Globus pallidus (tissue), 1 donor: ENCODE data around the gene SH3RF3.

Experiments
- DNase-seq: peaks from one replicate; pipeline ENCODE4 v3.0.0-alpha.2; 2015; ENCODE audit warnings: low spot score

Gene SH3RF3

DNA sequence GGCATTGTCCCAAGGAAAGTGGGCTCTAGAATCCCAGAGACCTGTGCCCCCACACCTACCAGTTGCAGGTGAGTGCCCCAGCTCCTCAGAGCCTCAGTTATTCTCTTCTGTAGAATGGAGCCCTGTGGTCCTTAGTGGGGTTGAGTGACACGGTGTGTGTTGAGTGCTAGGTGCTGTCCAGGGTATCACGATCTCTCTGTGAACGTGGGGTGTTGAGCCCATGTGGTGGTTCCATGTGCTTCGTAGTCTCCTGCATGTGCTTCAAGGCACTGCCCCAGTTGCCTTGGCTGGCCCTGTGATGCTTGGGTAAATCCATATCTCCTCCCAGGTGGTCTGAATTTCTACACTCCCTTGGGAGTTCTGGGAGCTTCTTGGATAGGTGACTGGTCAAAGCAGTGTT lies 54.9 kb downstream of the SH3RF3 start:
- DNase-seq: no peak

DNA sequence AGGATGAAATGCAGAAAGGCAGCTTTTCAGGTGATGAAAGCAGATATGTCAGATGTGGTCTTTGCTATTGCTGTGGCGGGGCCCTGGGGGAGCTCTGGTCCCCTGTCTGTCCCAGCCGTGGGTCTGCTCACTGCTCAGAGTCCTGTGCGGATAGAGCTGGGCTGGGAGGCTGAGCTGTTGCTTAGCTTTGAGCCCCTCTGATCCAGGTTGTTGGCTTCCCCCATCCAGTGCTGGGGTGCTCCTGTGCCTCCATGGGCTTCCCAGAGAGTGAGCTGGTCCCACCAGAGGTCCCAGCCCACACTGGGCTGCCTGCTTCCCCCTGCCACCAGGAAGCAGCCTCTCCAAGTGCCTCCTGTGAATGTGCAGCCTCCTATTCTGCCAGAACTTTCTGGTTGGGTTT lies 55.4 kb downstream of the SH3RF3 start:
- DNase-seq: no peak

DNA sequence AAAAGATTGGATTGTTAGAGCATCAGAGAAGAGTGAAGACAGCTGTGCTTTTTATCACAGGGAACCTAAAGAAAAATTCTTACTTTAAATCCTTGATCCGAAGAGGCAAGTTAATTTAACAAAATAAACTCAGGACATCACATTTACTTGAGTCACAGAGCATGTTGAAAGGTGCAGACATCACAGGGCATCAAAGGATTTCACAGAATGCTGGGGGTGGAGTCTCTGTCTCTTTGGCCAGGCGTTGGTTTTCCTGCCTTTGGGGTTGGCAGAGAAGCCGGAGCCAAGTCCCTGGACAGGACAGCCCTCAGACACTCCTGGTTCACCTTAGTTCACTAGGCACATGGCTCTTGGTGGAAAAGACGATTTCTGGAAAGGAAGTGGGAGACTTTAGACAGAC lies 56.3 kb downstream of the SH3RF3 start:
- no peak for DNase-seq

DNA sequence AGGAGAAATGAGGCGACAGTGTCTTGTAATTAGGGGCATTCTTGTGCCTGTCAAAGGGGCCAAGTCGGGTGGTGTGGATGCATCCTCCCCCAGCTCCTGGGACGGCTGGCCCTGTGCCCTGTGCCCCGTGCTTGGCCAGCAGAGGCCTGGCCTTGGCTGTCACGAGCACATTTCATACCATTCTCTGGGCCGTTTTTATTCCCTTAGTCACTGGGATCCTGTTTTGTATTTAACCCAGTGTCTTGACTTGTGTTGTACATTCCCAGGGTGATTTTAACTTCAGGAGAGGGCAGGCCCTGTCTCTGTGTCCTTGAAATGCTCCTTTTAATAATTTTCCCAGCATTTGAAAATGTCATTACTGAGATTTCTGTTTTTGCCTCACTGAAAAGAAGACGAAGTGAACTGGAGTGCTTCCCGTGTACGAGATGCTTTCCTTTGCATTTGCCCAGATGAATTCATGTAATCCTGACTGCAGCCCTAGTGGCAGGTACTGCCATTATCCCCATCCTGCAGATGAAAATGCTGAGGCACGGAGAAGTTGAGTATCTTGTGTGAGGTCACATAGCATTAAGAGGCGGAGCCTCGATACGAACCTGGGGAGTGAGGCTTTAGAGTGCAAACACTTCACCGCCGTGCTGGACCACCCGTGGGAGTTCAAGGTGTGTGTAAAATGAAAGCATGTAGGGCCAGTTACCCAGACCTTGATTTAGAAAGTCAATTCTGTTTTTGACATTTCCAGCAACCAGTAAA lies 57.0 kb downstream of the SH3RF3 start:
- no peak for DNase-seq

DNA sequence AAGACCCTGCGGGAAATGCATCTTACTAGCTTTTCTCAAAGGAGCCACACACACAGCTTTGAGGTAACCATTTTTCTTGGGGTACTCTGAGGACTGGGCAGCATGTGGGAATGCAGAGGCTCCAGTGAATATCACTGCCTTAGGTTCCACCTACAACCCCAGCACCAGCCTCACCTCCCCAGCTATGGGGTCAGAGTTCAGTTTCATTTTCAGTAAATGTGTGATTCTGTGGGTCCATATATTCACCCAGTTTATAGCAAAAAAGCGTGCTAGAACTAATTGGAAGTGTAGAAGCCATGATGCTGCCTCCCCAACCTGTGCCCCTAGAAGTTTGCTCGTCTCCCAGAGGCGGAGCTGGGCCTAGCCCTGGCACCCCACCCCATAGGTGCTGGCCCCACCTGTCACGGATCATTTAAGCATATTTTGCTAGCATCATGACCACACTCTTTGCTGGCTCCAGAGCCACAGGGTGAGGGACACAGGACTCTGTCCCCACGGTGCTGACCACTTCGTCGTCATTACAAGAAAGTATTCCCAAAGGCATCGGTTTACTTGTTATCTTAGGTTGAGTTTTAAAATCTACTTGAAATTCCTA lies 57.7 kb downstream of the SH3RF3 start:
- no peak for DNase-seq

DNA sequence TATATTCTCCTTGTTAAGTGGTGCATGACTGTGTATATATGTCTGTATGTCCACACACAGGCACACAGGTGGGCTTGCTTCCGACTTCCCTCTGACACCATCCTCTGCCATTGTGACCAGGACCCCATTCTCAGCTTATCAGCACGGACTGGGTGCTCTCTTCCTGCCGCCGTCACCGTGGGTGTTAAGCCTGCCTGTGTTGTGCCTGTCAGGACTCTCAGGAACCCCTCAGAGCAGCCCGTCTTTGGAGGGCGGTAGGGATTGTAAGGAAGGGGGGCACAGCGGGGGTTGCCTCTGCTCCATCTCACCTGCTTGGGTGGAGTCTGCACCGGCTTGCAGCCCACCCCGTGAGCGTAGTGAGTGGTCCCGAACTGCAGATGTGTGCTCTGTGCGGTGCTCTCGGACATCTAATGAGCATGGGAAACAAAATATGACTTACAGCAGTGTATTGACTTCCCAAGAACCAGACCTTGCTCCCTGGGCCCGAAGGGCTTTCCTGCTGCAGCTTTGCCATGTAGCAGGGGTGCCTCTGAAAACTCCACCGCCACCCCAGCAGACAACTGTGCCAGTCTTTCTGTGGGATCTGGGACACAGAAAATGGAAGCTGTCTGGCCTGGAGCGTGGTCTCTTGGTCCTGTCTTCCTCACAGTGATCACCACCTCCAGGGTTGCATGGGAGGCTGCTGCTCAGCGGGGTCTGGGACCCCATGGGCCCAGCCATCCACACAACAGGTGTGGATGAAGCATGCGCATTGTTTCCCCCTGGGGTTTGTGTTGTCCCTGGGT lies 58.9 kb downstream of the SH3RF3 start:
- DNase-seq: no peak

DNA sequence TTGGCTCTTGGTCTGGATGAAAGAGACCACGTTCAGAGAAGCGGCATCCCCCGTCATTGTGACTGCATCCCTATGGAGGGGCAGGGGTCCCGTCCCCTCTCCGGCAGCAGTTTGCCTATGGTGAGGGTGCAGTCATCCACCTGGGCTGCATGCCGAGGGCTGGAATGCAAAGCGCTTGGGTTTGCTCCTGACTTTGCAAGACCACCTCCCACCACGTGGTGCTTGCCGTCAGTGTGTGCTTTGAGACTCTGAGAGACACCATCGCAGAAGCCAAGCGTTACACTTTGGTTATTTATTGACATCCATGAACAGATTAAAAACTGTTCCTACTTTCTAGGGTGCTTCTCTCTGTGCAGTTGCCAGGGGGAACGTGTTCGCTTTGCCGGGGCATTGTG lies 59.5 kb downstream of the SH3RF3 start:
- no peak for DNase-seq

DNA sequence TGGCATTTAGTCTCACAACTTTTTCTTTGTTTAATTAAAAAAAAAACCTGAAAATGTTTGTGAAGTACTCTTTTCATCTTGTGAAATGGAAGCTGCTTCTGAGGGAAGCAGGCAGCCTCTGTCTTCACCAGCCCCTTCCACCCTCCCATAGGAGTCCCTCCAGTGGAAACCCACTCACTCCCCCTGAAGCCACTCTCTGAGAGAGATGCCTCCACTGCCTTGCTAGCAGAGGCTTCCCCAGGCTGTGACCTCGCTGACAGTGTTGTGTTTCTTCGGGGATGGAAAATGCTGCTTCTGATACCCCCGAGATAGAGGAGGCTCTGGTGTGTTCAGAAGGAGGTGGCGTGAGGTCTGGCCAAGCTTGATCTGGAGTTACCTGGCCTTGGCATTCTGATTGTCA lies 59.9 kb downstream of the SH3RF3 start:
- DNase-seq: no peak

DNA sequence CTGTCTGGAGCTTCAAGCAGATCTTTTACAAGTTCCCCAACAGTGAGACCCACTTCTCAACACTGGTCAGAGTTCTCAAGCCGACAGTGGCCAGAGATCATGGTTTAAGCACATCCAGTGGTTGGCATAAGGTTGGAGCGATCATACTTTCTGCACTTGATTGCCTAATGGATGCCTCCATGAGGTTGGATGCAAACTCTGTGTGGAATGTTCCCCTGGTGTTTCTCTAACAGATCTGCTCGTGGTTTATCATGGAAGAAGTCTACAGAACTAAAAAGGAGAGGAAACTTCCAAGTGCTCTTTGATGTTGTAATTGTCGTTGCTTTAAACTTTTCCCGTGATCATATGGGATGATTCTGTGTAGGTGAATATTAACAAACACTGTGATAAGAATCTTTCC lies 60.7 kb downstream of the SH3RF3 start:
- DNase-seq: no peak

DNA sequence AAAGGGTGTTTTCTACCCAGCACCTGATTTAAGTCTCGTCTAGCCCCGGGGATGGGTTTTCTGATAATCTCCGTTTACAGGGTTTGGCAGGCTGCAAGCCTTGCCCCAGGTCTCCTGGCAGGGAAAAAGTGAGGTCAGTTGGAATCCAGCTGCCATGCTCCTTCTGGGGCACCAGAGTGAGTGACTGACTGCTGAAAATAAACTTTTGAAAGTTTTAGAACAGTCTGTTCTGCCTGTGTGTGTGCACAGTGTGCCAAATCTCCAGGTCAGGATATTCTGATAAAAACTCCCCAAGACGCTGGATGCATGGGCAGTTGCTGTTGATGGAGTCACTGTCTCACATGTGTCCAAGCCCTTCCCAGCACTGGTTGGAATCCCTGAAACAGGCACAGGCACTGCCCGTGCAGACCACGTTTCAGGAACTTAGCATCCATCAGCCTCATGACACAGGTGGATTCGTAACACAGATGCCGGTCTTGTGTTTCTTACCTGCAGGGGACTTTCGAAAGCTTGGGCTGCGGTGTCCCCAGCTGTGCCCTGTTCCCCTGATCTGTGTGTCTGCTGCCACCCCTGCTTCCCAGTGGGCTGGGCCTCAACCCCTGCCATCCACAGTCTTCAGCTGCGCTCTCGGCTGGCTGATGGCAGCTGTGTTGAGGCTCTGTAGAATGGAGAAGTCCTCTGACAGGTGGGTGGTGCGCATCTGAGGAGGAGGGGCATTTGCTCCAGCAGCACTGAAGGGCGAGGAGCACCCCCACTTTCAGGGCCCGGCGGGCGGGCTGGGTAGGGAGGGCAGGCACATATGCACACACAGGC lies 65.0 kb downstream of the SH3RF3 start:
- DNase-seq: no peak

DNA sequence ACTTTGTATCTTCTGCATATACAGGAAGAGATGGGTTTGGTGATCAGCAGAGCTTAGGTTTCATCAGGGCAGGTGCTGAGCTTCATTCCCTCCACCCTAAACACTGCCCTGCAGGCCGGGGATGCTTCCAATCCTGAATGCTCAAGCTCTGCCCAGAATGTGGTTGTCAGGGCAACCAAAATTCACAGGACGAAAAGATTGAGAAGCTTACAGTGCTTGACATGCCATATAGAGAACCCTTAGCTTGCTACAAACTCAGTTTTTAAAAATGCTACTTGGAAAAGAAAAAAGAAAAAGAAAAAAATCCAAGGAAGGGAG lies 65.6 kb downstream of the SH3RF3 start:
- DNase-seq: no peak

DNA sequence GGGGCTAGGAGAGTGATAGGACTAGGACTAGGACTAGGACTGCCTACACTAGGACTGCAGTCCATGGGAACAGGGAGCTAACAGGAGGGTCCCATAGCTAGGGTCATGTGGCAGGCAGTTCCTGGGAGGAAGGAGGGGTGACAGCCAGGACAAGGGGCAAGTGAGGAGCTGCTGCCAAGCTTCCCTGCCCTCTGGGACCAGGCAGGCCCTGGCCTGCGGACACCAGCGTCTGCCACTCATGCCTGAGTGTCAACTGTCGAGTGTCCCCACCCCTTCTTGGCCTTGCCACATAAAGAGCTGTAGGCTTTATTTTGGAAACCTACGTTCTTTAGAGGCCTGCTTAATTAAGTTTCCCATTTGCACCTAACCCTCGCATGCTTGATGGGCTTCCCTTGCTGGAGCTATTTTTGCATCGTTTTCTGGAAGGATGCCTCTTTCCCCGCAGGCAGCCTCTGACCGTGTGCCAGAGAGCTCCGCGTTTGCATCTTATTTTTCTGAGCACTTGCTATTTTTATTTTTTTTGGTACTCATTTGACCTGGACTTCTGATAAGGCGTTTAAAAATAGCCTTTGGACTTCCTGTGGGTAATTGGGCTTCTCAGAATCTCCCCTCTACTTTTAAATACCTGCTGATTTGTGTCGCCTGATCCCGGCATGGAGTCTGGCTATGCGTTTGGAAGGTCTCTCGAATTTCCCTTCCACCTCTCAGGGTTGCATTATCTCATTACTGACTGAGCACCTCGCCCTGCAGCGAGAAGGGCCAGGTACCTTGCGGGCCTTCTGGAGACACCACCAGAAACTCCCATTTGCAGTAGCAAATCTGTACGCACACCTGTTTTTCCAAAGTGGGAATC lies 66.4 kb downstream of the SH3RF3 start:
- no peak for DNase-seq

DNA sequence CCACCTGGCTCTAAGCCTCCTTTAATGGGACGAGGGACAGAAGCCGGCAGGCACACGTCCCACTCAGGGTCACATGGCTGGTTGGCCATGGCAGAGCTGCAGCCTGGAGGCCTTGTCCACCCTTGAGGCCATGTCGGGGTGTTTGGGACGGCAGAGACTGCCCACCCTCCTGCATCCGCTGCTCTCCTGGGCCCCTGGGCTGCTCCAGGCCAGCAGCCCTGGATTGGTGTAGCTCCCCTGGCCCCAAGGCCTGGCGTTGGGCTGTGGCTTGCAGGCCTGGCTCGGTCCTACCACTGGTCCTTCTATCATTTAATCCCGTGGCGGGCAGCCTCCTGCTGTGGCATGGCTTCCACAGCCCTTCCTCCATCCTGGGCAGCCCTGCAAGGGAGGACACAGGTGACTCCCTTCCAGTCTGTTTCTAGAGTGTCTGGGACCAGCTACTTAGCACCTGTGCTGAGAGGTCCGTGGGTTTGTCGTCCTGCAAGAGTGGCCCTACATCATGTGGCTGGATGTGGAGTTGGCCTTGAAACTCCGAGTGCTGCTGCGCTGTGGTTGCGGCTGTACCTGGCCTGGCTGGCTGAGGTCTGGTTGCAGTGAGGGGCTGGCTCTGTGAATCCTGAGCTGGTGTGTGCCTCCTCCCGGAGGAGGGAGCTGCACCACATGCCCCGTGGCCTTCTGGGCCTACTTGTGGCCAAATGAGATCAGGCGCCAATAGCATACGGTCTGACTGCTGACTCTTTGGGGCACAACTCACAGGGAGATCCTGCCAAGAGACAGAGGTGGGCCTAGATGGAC lies 67.3 kb downstream of the SH3RF3 start:
- no peak for DNase-seq

DNA sequence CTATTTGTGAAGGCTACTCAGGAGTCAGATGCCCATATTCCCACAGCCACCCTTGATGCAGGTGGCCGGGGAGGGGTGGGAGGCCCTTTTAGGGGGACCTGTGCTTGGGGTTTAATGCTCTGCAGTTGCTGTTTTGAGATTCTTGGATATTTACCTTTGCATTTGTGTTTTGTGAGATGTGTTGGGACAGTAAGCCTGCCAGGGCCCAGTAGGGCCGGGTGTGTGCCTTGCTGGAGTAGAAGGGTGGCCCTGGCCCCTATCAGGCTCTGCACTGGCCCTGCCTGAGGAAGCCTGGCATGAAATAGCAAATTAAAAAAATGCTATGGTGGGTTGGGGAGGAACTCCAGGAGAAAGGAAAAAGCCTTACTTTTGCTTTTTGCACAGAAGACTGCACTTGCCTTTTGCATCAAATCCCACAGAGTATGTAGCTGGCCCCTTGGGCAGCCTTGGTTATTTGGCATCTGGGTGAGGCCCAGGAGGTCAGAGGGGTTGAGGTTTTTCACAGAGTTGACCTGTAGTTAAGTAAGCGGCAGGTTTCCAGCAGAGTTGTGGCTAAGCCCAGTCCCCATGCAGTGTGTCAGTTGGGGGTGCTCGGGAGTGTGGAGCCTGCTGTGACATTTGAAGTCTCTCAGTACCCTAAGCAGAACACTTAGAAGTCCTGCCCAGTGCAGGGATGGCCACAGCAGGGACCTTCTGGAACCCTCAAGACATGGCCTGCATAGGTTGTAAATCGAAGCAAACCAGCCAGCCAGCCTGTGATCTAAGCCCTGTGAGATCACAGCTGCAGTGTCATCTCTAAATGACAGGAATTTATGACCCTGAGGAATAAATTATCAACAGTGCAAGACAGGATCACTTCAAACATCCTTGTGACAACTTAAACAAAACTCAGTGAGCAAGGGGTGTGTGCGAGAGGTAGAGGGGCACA lies 68.8 kb downstream of the SH3RF3 start:
- no peak for DNase-seq

DNA sequence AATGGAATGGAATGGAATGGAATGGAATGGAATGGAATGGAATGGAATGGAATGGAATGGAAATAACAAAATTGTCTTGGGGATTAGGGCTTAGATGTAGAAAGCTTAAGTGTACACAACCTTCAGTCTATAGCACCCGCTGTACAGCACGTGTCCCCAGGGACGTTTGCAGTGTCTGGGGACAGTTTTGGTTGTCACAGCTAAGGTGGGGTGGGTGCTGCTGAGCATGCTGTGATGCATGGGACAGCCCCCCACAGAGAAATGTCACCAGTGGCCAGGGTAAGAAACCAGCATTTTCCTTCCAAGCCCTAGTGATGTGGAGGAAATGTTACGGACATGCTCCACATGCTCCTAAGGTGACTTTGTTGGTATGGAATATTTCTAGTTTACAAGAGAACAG lies 70.8 kb downstream of the SH3RF3 start:
- DNase-seq: no peak

DNA sequence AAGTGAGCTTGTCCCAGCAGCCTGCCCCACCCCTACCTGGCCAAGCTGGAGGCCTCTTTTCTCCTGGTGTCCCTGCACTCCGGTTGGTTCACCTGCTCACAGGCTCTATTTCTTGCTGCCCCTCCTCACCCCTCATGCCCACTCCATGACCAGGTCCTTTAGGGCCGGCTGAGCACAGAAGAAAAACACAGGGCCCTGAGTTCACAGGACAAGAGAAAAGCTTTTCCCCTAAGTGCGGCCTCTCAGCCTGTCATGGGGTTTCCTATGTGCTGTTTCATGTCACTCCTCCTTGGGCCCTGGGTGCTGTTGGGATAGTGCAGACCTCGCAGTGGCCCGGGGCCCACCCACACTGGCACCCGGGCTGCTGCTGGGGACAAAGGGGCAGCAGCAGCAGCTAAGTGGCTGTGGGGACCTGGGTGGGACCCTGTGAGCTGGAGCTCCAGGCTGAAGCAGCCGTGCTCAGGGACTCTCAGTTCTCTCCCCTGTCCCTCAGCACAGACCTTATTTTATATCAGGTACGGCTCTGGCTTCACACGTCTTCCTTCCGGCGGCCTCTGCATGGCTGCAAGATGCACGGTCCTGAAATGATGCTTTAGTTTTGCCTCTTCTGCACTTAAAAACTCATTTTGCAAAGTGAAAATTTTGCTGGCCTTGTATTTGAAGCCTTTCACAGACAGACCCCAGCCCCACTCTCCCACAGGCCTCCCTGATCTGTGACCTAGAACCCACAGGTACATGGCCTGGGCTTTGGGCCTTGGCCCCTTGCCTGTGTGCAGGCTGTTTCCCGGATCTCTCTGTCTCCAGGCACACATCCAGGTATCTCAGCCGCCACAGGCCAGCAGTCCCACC lies 71.8 kb downstream of the SH3RF3 start:
- DNase-seq: no peak

DNA sequence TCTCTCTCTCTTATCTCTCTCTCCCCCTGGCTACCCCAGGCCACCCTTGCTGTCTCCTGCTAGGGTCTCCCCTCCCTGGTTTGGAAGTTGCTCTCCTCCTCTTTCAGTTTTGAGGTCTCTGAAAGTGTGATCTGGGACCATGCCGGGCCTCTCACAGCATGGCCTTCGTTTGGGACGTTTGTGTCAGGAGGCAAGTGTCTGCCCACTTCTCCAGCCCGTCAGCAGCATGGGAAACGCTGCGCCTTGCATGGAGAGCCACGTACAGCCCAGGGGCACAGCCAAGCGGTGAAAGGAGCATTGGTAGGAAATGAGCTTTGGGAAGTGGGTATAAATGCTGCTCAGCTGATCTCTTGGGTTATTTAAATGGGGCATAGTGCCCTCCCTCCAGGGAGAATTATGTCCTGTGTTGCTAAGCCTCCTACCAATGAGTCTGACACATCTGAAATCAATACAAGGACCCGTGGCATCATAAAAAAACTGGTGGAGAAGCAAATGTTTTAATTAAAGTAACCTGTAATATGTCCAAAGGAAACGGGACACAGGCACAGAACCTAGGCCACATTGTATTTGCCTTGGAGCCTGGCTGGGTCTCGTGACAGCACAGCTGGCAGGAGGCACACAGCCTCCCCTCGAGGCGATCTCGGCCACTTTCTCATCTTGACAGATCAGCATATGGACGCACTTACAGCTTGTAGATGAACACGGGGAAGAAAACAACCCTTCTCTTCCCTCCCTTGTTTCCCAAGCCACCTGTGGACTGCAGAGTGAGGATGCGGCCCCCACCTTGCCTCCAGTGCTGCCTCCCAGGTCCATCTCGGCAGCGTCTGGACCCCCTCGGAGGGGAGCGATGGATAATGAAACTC lies 72.7 kb downstream of the SH3RF3 start:
- no peak for DNase-seq

DNA sequence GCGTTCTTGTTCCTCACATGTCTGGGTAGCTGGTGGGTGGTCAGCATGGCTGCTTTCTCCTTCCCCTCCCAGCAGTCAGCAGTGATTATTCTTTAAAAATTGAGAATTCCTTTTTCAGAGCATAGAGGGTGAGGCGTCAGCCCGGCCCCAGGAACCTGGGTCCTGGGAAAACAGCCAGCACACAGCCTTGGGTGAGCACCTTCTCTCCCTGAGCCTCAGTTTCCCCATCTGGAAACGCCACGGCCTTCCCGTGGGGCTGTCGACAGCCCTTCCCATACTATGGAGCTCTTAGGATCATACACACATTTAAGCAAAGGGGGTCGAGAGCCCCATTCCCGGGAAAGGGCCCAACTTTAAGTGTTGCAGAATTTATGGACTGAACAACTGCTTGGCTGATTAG lies 73.5 kb downstream of the SH3RF3 start:
- no peak for DNase-seq
